ENCODE data around the gene IPCEF1. TPM values are rescaled to one million over a fixed set of nuclear protein-coding genes. Genes with fewer than 3 reads are reported as not detected.

The IPCEF1 gene
- total RNA-seq, 1 experiment from 2014 or later = 0.48 TPM

DNA sequence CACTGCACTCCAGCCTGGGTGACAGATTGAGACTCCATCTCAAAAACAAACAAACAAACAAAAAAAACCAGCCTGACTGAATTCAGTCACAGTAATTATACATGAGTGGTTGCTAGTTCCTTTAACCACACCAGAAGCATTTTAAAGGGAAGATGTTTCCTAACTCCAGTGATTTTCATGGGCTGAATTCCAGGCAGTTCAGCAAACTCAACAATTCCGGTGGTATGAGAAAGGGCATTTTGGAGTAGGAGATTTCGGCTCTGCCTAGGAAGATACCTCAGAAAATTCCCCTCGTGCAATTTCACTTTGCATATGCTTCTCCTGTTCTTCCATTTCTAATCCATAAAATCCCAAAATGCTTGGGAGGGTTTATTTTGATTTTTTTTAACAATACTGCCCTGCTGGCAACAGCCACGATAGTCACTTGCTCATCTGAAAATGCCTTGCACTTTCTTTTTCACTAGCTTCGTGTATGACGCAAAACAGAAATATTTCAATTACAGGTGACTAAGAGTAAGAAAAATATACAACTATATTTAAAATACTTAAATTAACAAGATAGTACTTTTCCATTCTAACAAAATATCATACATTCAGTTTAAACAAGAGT lies 48.3 kb upstream of the IPCEF1 start:
- H3K27ac ChIP-seq (ENCODE audit: insufficient read length, low read depth, low read length) = no peak overlapping the region

More for the DNA sequence above, 48.3 kb upstream of the IPCEF1 start:
- H2AFZ ChIP-seq (ENCODE audit: low read length) = no peak overlapping the region
- Mint-ChIP-seq H3K4me3 (no peak overlapping the region), H3K27me3 (ENCODE audit: low read depth) (no peaks in the 10 kb centered on the region), H3K36me3 (ENCODE audit: insufficient read depth in 1 of 3, low read depth in 3 of 3) (peaks cover 12 to 36% (median 13%) of the 10 kb centered on the region in 3 experiments), H3K9me3 (no peaks in the 10 kb centered on the region), H3K4me1 (peaks cover 2 to 7% of the 10 kb centered on the region in 2 experiments; a peak in 3 of 4 replicates), H3K27ac (no peak overlapping the region)
- DNase-seq = no peak
- H4K5ac ChIP-seq (ENCODE audit: insufficient read length, low read depth, low read length) = no peak overlapping the region
- H2BK12ac ChIP-seq (ENCODE audit: insufficient read length, low read depth, low read length) = no peak overlapping the region
- no peak overlapping the region for H3K56ac ChIP-seq (ENCODE audit: insufficient read length, low read depth, low read length)
- H3K14ac ChIP-seq (ENCODE audit: insufficient read depth, low read length) = no peak overlapping the region
- H4K91ac ChIP-seq (ENCODE audit: insufficient read length, low read depth, low read length) = no peak overlapping the region
- H3K79me1 ChIP-seq (ENCODE audit: insufficient read depth, low read depth, low read length, poor library complexity, severe bottlenecking) = no peaks in the 10 kb centered on the region
- no peak overlapping the region for H3K23ac ChIP-seq (ENCODE audit: insufficient read length, low read depth, low read length)
- H3K9me3 ChIP-seq (ENCODE audit: control insufficient read depth, low read depth, low read length) = no peaks in the 10 kb centered on the region
- H3K18ac ChIP-seq (ENCODE audit: insufficient read length, low read depth, low read length) = no peak overlapping the region
- TF ChIP-seq, protein P1, sequence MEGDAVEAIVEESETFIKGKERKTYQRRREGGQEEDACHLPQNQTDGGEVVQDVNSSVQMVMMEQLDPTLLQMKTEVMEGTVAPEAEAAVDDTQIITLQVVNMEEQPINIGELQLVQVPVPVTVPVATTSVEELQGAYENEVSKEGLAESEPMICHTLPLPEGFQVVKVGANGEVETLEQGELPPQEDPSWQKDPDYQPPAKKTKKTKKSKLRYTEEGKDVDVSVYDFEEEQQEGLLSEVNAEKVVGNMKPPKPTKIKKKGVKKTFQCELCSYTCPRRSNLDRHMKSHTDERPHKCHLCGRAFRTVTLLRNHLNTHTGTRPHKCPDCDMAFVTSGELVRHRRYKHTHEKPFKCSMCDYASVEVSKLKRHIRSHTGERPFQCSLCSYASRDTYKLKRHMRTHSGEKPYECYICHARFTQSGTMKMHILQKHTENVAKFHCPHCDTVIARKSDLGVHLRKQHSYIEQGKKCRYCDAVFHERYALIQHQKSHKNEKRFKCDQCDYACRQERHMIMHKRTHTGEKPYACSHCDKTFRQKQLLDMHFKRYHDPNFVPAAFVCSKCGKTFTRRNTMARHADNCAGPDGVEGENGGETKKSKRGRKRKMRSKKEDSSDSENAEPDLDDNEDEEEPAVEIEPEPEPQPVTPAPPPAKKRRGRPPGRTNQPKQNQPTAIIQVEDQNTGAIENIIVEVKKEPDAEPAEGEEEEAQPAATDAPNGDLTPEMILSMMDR (conservative IDR thresholded peaks at IDR 0.05) = no peak
- no peak overlapping the region for H2BK15ac ChIP-seq (ENCODE audit: low read depth, low read length)
- no peak overlapping the region for H4K8ac ChIP-seq (replicated peaks; ENCODE audit: insufficient read length, low read depth, low read length)
- no peaks in the 10 kb centered on the region for H3K23me2 ChIP-seq (ENCODE audit: insufficient read length, low read depth, low read length, poor library complexity, severe bottlenecking)
- H4K20me1 ChIP-seq (ENCODE audit: control insufficient read depth, insufficient read depth, insufficient read length) = no peaks in the 10 kb centered on the region
- H2AK5ac ChIP-seq (ENCODE audit: insufficient read length, low read length) = no peak overlapping the region
- no peaks in the 10 kb centered on the region for H3K4me1 ChIP-seq (ENCODE audit: insufficient read depth, low read length)
- H2BK120ac ChIP-seq (ENCODE audit: low read depth, low read length, poor library complexity, severe bottlenecking) = no peak overlapping the region
- no peak overlapping the region for H3K4me2 ChIP-seq (ENCODE audit: insufficient read depth, insufficient read length, low read length)
- no peak overlapping the region for H2BK5ac ChIP-seq (ENCODE audit: insufficient read length, low read length)
- no CpG with 5 or more reads among the region's 6 CpGs for WGBS (ENCODE audit: extremely low coverage, insufficient read length, low lambda C conversion rate)
- no peak overlapping the region for H3T11ph ChIP-seq (ENCODE audit: low read length)
- H2BK20ac ChIP-seq (ENCODE audit: low read depth, low read length, poor library complexity, severe bottlenecking) = no peak overlapping the region
- H3K9ac ChIP-seq (ENCODE audit: extremely low read depth, insufficient read length, low read length) = no peak overlapping the region
- no peaks in the 10 kb centered on the region for H3K27me3 ChIP-seq (ENCODE audit: insufficient read depth, low read length)
- no peak overlapping the region for H3K4ac ChIP-seq (ENCODE audit: low read depth, low read length)
- no peaks in the 10 kb centered on the region for H3K79me2 ChIP-seq (ENCODE audit: insufficient read depth, low read length)

Measured in H9 (cell line).